GM18519 (cell line): ENCODE data around the gene MSLN.
"Not testable (repeated sequence)": the region's sequence is repeated elsewhere in the genome, so short reads cannot be mapped to it uniquely, and the experiment has no call there.

Experiments
- ATAC-seq: cut with Tn5 transposase; IDR thresholded peaks from one replicate; pipeline ENCODE4 v1.9.1; 2021; ENCODE audit warnings: mild to moderate bottlenecking, moderate library complexity; ENCODE audit not compliant: unreplicated experiment, low FRiP score

MSLN gene

DNA sequence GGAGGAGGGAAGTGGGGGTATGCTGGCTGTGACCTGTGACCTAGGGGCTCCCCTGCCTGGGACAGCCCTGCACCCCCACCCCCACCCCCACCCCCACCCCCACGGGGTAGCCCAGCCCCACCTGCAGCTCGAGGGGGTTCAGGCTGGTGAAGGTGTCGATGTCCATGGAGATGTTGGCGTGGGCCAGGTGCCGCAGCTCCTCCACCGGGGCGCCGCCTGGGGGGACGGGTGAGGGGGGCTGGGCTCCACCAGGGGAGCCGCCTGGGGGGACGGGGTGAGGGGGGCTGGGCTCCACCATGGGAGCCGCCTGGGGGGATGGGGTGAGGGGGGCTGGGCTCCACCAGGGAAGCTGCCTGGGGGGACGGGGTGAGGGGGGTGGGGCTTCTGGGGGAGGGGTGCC is 9.9 kb downstream of the MSLN start:
- no peak for ATAC-seq

DNA sequence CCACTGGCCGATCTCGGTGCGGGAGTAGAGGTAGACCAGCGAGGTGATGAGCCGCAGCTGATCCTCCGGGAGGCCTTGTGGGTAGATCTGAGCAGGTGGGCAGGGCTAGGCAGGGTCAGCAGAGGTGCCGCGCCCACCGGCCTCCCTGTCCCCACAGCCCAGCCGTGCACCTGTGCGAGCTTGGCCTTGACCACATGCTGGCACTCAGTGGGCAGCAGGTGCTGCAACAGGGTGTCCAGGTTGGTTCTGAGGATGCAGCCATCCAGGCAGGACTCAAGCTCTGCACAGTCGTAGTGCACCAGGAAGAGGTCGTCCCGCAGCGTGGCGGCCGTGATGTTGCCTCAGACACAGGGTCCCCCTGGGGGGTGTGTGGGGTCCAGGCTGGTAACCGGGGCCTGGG is 12.4 kb downstream of the MSLN start:
- no peak for ATAC-seq

DNA sequence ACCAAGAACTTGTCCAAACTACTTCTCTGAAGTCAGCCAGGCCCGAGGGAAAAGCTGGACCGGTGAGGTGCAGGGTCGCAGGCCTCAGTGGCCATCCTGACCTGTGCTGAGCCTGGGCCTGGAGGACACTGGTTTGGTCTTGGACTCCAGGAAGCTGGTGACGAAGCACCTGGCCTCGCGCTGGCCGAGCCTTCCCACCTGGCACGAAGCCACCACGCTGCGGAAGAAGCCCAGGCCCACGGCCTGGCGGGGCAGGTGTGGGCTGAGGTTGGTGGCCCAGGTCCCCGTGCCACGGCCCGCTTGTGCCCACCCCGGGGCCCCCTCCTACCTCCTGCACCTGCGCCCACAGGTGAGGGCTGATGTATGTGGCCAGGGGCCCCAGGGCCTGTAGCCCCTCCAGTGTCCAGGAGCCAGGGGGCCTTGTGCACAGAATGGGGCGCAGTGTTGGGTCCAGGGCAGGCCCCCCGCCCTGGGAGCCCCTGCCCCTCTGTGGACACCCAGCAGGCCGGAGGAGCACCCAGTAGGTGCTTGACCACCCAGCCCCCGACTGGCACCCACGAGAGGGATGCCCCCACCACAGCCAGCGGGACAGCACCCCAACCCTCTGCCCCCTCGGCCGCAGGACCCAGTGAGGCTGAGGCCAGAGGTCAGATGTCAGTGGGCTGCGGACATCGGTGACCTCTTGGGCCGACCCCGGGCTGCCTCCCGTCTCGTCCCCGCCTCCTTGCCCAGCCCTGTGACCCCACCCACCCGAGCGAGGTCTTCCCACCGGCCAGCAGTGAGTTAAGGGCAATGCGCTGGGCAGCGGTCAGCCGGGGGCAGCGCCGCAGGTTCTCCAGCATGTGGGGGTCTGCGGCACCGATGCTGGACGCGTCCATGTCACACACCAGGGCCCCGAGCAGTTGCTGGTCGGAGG is 13.8 kb downstream of the MSLN start:
- ATAC-seq: no peak

DNA sequence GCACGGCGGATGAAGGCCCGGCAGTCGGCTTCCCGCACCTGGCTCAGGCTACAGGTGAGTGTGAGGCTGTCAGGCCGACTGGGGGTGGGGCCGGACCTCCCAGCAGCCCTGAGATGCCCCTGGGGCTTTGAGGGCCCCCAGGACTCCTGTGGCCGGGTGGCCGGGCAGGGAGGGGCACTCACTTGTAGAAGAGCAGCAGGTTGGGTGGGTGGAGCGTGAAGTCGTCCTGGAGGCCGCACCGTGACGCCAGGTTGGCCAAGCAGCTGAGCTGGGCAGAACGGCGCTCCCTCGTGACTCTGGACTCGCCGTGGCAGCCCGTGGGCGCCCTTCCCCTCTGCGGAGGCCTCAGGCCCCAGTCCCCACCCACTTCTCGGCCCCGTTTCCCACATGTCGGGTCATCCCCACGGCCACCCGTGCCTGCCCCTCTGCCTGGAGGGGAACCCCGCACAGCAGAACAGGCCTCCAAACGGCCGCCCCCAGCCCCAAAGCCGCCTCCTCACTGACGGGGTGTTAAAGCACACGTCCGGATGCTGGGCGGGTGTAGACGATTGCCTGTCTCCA is 14.8 kb downstream of the MSLN start:
- ATAC-seq: no peak

DNA sequence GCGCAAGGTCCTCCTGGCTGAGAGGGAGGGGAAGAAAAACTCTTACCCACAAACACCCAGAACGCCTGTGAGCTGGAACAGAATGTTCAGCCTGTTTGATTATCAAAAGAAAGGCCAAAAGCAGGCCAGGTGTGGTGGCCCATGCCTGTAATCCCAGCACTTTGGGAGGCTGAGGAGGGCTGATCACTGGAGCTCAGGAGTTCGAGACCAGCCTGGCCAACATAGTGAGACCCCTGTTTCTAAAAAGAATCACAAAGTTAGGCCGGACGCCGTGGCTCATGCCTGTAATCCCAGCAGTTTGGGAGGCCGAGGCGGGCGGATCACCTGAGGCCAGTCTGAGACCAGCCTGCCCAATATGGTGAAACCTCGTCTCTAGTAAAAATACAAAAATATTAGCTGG is 15.8 kb downstream of the MSLN start:
- ATAC-seq: not testable (repeated sequence)

DNA sequence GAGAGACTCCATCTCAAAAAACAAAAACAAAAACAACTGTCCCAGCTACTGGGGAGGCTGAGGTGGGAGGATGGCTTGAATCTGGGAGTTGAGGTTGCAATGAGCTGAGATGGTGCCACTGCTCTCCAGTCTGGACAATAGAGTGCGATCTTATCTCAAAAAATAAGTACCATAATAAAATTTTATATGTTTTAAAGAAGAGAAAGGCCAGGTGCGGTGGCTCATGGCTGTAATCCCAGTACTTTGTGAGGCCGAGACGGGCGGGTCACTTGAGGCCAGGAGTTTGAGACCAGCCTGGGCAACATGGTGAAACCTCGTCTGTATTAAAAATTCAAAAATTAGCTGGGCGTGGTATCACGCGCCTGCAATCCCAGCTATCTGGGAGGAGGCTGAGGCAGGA is 16.3 kb downstream of the MSLN start:
- ATAC-seq: no peak

DNA sequence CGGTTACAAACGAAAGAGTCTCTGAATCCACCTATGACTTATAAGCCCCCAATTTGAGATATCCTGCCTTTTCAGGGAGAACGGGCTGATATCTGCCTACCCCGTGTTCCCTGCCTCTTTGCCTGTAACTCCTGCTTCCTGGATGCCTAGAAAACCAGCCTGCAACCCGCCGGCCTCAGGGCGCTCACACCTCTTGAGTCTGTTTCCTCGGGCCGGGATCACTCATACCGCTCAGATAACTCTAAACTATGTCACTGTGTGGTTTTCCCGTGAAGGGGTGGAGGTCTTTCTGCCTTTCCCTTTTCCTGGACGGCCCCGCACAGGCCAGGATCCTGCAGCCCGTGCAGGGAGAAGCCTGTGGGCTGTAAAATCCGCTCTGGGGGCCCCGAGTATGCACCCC is 17.3 kb downstream of the MSLN start:
- no peak for ATAC-seq

DNA sequence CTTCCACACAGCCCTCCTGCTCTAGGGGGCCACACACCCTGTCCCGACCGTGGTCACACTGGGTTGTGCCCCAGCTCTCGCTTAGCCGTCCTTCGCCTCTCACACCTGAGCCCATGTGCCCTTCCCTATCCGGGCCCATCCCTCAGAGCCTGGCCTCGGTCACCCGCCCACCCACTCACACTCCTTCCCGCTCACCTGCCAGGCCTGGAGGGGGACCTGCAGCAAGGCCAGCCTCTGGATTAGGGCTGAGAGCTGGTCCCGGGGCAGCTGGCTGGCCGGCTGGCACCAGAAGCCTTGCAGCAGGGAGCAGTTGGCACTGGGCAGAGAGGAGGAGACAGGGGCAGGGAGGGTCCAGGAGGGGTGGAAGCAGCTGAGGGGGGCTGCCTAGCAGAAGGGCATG is 17.9 kb downstream of the MSLN start:
- no peak for ATAC-seq

DNA sequence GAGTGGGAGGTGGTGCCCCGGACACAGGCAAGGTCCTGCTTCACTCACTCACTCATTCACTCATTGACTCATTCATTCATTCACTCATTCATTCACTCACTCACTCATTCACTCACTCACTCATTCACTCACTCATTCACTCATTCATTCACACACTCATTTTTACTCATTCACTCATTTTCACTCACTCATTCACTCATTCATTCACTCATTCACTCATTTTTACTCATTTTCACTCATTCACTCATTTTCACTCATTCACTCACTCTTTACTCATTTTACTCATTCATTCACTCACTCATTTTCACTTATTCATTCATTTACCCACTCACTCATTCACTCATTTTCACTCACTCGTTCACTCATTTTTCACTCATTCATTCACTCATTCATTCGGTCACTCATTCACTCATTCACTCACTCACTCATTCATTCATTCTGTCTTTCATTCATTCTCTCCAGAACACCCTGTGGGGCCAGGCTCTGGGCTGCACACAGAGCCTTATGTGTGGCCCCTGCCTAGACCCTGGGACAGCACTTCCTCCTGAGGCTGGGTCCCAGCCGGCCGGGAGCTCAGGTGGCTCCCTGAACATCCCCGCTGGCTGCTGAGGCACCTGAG is 18.5 kb downstream of the MSLN start:
- no peak for ATAC-seq

DNA sequence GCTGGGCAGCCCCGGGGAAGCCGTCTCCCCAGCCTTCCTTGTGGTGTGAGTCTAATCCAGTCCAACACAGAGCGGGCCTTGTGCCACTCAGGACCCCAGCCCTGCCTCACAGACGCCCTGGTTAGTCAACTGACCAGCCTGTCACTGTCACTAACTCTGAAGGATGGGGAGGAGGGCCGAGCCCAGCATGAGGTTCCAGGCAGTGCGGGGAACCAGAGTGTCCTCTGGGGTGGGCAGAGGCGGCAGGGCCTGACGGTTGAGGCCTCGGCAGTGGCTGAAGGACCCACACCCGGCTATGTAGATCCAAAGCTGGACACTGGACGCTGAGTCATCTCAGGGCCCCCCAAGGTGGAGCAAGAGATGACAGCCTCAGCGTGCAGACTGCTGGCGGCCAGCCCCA is 19.0 kb downstream of the MSLN start:
- no peak for ATAC-seq

DNA sequence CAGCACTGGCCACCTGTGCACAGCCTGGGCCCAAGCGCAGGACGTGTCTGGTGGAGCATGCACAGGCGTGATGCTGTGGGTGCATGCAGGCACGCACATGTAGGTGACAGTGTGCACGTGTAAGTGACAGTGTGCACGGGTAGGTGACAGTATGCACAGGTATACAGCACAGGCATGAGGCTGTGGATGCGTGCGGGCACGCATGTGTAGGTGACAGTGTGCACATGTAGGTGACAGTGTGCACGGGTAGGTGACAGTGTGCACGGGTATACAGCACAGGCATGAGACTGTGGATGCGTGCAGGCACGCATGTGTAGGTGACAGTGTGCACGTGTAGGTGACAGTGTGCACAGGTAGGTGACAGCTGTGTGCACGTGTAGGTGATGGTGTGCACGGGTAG is 19.8 kb downstream of the MSLN start:
- no peak for ATAC-seq

DNA sequence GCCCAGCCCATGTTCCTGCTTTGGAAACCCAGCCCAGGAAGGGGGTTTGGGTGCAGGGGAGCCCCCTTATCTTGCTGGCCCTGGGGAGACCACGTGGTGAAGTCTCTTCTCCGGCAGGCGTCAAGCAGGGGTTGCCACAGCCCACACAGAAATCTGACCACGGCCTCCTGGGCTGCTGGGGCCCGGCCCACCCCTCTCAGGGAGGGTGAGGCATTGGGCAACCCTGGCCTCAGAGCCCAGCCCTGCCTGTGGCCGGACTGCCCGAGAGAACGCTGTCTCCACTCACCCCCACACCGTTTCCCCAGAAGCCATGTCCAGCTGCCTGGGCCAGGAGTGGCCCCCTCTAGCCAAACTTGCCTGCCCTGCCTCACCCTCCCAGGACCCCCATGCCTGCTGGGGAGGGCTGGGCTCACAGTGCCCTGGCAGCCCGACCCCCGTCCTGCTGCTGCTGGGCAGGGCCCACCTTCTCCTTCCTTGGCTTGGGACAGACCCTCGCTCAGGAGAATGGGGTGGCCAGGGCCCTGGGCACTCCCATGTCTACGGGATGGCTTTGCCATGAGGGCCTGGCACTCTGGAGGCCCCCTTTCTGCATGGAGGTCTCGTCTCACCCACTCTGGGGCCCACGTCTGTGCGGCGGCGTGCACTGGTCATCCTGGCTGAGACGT is 20.9 kb downstream of the MSLN start:
- no peak for ATAC-seq

DNA sequence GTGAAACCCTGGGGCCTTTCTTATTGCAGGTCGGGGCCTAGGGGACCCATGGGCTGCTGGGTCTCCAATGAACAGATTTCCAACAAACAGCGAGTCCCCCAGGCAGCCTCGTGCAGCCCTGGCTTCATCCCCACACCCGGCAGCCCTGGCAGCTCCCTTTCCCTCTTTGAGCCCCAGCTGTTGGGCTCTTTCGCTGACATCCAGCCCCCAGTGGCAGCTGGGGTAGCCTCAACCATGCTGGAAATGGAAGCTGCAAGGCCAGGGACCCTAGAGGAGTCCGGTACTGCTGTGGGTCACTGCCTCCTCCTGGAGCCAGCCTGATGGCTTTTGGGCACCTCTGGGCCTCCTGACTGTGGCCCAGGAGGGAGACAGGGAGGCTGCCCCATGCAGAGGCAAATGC is 21.7 kb downstream of the MSLN start:
- ATAC-seq: no peak

DNA sequence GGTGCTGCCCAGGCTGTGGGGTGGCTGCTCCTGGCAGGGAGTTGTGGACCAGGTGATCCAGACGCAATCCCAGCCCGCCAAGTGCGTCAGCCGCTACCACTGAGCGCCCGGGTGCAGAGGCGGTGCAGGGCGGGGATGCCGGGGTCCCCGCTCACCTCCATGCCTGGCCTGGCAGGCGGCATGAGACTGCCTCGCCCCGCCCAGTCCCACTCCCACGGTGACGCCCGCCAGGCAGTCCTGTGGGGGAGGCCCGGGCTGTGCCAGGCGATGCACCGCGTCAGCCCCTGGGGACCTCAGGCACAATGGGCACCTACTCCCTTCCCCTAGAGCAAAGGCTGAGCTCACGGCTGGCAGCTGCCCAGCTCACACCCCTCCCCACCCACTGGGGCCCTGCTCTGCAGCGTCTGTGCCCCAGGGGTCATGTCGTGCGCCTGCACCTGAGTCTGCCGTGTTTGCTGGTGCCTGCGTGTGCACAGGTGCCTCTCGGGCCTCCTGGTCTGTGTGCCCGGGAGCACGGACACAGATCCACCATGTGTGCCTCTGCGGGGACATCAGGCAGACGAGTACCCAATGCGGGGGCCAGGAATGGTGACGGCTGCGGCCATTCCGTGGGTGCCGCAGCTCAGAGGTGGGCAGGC is 22.4 kb downstream of the MSLN start:
- no peak for ATAC-seq

DNA sequence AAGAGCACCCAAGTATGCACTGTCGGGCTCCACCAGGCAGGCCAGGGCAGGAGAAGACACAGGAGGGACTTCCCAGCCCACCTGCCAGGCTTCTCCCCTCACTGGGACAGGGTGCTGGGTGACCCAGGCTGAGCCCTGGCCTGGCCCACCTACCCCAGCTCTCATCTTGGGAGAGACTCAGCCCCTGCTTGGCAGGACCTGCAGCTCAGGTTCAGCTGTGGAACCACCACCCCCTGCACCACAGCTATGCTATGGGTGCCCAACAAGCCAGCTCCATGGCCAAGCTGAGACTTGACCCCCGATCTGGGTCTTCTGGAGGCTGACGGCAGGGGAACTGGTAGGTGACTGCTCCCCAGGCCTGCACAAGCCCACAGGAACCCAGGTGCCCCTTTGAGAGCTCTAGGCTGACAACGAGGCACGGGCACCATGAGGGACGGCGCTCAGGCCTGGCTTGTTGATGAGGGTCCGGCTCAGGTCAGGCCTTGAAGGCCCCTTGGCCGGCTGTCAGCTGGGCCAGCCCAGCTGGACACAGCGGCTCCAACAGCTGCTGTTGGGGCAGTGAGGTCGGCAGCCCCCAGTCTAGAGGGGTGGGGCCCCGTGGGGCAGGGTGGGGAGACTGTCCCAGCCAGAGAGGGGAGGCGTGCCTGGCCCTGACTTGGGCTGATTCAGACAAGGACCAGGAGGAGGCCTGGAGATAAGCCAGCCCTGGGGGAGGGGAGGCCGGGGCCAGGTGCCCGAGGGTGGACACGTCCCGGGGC is 23.0 kb downstream of the MSLN start:
- no peak for ATAC-seq

DNA sequence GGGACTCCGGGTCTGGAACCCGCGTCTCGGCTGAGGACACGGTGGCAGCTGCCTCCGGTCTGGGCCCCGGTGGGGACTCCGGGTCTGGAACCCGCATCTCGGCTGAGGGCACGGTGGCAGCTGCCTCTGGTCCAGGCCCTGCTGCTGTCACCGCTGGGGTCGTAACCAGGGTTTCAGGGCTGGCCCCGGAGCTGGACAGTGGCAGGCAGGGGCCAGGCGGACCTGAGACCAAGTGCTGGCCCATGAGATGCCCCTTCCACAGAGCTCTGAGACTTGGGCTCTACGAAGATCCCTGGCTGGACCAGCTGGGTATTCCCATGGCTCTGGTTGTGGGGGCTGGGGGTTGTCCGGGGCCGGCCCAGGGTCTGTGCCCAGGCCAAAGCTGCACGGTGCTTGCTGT is 23.9 kb downstream of the MSLN start:
- ATAC-seq: no peak

DNA sequence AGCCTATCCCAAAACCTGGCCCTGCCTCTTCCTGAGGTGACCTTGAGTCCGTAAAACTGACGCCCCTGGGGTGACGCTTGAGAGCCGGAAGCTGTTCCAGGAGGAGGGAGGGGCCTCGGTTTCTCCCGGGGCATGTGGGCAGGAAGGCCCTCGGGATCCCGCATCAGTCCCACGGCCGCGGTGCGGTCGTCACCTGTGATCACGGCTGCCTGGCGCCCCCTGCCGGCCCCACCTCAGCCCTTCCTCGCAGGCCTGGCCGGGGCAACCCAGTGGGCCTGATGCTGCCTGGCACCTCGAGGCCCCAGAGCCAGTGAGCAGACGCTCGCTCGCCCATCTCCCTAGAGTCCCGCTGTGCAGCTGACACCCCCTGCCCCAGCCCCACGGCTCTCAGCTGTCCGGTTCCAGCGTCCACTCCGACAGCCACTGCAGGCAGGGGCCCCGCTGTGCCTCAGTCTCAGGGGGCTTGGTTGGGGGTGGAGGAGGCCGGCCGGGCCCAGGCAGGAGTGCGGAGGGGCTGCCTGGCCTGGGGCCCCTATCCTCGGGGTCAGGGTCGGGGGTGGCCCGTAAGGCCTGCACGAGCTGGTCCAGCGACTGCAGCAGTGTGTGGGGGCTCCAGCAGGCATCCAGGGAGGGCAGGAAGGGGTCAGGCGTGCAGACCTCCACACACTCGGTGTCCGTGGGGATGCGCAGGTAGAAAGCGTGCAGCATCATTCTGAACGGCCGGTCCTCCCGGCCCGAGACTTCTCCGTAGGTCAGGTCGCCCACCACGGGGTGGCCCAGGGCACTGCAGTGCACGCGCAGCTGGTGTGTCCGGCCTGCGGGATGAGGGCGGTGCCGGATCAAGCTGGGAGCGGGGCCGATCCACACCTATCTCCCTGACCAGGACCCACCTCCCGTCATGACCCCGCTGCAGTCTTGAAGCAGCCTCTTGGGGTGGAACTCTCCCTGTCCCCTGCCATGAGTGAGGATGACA is 25.3 kb downstream of the MSLN start:
- no peak for ATAC-seq

DNA sequence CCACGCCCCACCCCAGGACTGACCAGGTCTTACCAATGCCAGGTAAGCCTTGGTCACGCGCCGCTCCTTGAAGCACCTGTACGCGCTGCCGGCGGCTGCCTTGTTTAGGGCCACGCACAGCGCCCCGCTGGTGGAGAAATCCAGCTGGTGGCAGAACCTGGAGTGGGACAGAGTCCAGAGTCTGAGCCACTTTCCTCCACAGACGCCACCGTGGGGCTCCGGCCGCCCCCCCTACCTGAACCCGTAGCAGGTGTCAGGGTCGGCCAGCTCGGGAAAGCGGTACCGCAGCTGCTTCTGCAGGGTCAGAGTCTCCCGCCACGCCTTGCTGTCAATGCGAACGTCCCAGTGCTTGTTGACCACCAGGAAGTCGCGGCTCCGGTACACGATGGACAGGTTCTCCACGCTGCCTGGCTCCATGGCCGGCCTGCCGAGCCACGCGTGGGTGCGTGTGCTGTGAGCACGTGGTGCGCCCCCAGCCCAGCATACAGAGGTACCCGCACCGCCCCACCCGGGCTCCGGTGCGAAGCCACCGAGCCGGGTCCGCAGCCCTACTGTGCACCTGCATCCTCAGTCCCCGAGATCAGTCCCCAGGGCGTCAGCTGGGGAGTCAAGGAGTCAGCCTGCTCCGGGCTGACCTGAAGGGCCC is 26.9 kb downstream of the MSLN start:
- ATAC-seq: peak; percentile 4
